GM12892 (cell line): ENCODE data around the gene KRTAP2-4. TPM values are rescaled to one million over a fixed set of nuclear protein-coding genes. Genes with fewer than 3 reads are reported as not detected.
"Not testable (repeated sequence)": the region's sequence is repeated elsewhere in the genome, so short reads cannot be mapped to it uniquely, and the experiment has no call there.

Source experiments
- DNase-seq: peaks from one replicate; pipeline ENCODE4 v3.0.0; 2011; ENCODE audit not compliant: insufficient read length
- FAIRE-seq: peaks from 2 replicates; lab custom pipeline; 2011; peaks lifted over from hg19 to GRCh38; lab: Jason Lieb, UNC
- POLR2A ChIP-seq: IDR thresholded peaks from 2 replicates; pipeline ENCODE4 v1.6.1; 2011; ENCODE audit warnings: low read depth, low read length, control low read depth
- POLR2AphosphoS5 ChIP-seq: IDR thresholded peaks from 2 replicates; pipeline ENCODE4 v1.6.1; 2011; ENCODE audit warnings: low read depth, low read length, control low read depth
- TAF1 ChIP-seq: IDR thresholded peaks from 2 replicates; pipeline ENCODE4 v1.6.1; 2011; ENCODE audit warnings: low read depth, mild to moderate bottlenecking, control low read depth, low read length, borderline replicate concordance
- polyA plus RNA-seq: library from polyadenylated mRNA; unstranded; fragments of >200 nt; gene quantifications from one replicate; pipeline ENCODE4 v1.2.1, GENCODE V29; 2012; ENCODE audit warnings: missing spikeins, inconsistent platforms; ENCODE audit not compliant: missing spikeins

KRTAP2-4 gene
- polyA plus RNA-seq, result not detected

- DNase-seq (no peak), FAIRE-seq (no peak)
- no peak for TF ChIP-seq POLR2A
- TF ChIP-seq TAF1, result no peak
- TF ChIP-seq POLR2AphosphoS5, result no peak
These were observed at the start of gene KRTAP2-4 for GRCh38 chr17:41065829-41066624. Gene KRTAP2-4 (minus strand): TSS chr17:41065879. CDS start chr17:41065845, 34 bp downstream.

- no peak for FAIRE-seq
These were observed 45.6 kb upstream of the KRTAP2-4 start for GRCh38 chr17:41111151-41111885.

GRCh38 chr17:41108728-41109386 is 43.2 kb upstream of the KRTAP2-4 start:
- not testable (repeated sequence) for DNase-seq, FAIRE-seq

More at GRCh38 chr17:41111151-41111885, 45.6 kb upstream of the KRTAP2-4 start:
- TF ChIP-seq POLR2A, result no peak
- no peak for TF ChIP-seq POLR2AphosphoS5
- no peak for TF ChIP-seq TAF1
- no peak for DNase-seq

GRCh38 chr17:41107941-41108450 is 42.3 kb upstream of the KRTAP2-4 start:
- FAIRE-seq (no peak), DNase-seq (no peak)
- TF ChIP-seq POLR2A (no peak), TAF1 (no peak), POLR2AphosphoS5 (no peak)

- not testable (repeated sequence) for DNase-seq, FAIRE-seq
These were observed 39.7 kb upstream of the KRTAP2-4 start, which contains the start of gene KRTAP4-9 for GRCh38 chr17:41105347-41105746. Gene KRTAP4-9 (plus strand): TSS chr17:41105389. CDS start chr17:41105389, 0 bp downstream.

GRCh38 chr17:41104386-41105038 is 38.8 kb upstream of the KRTAP2-4 start:
- FAIRE-seq, DNase-seq: not testable (repeated sequence)

- DNase-seq (no peak), FAIRE-seq (no peak)
- TF ChIP-seq POLR2AphosphoS5 (no peak), TAF1 (no peak), POLR2A (no peak)
These were observed 38.2 kb upstream of the KRTAP2-4 start for GRCh38 chr17:41103896-41104295.

GRCh38 chr17:41101586-41102259 is 36.0 kb upstream of the KRTAP2-4 start, which contains the start of gene KRTAP4-16:
Gene KRTAP4-16 (minus strand): TSS chr17:41102209. CDS start chr17:41102209, 0 bp downstream.
- TF ChIP-seq POLR2AphosphoS5 (no peak), POLR2A (no peak), TAF1 (no peak)
- DNase-seq, result no peak
- no peak for FAIRE-seq

GRCh38 chr17:41099682-41100480 is 34.2 kb upstream of the KRTAP2-4 start:
- not testable (repeated sequence) for FAIRE-seq, DNase-seq

- FAIRE-seq (no peak), DNase-seq (no peak)
- TF ChIP-seq POLR2A (no peak), POLR2AphosphoS5 (no peak), TAF1 (no peak)
These were observed 32.8 kb upstream of the KRTAP2-4 start for GRCh38 chr17:41098481-41098880.
